GM21529 (cell line): ENCODE results near the gene ATXN10.

ENCODE experiments used
- ATAC-seq: cut with Tn5 transposase; IDR thresholded peaks from one replicate; pipeline ENCODE4 v1.9.1; 2021; ENCODE audit not compliant: unreplicated experiment

ATXN10 gene

GRCh38 chr22:45871721-45872120 is 200.1 kb downstream of the ATXN10 start:
- no peak for ATAC-seq

GRCh38 chr22:45872659-45873263 is 201.1 kb downstream of the ATXN10 start:
- ATAC-seq = no peak

GRCh38 chr22:45876136-45877035 is 204.8 kb downstream of the ATXN10 start:
- ATAC-seq = no peak

- no peak for ATAC-seq
These were observed 205.4 kb downstream of the ATXN10 start for GRCh38 chr22:45877036-45877380.

DNA sequence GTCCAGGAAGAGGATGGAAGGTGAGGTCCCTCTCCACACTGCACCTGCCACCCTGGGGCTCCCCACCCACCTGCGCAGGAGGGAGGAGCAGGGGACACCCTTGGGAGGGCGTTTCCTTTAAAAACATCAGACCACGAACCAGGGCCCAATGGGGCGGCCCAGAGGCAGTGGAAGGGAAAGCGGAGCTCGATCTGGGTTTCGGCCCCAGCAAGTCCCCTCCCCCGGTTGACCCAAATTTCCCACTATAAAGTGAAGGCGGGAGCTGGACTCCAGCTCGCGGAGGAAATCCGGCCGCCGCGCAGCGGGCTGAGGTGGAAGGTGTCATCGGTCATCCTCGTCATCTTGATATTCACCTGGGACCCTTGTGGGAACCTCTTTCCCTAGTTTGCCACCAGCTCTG is 206.0 kb downstream of the ATXN10 start:
- no peak for ATAC-seq

- ATAC-seq = no peak
These were observed 206.6 kb downstream of the ATXN10 start for GRCh38 chr22:45878051-45878781.

- ATAC-seq = no peak
These were observed 207.4 kb downstream of the ATXN10 start for GRCh38 chr22:45878901-45879551.

DNA sequence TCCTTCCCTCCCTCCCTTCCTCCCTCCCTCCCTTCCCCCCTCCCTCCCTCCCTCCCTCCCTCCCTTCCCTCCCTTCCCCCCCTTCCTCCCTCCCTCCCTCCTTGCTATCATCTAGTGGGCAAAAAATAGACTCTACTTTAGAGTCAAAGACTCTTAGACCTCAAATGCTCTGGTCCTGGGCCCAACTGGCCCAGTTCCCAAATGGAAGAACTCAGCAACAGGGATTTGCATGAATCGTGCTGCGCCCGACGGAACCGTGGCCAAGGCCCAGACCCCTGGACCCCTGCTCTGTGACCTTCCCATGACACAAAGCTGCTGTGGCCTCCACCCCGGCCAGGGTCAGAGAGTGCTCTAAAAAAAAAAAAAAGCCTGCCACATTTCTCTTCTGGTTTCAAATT is 207.9 kb downstream of the ATXN10 start:
- ATAC-seq = no peak

DNA sequence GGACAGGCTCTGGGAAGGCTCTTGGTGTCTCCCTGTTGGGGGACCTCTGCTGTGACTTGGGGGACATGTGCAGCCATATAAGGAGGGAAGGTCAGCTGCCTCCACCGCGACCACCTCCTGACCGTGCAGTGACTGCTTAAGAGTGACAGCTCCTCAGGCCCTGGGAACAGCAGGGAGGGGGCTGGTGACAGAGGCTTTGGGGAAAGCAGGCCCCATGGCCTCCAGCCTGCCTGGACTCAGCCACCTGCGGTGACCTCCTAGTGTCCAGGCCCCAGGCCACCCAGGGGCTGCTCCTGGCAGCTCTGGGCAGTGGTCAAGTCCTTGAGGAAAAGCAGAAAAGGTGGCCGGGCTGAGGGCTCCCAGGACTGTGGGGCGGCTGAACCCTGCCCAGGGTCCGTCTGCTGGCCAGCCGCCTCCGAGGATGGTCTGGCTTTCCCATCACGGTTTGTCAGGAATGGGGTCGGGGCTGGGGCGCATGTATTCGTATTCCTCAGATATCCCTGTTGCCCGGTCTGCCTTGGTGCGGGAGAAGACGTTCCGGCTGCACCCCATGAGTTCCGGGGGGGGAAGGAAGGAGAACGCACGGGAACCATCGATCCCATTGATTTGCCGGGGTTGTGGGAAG is 208.6 kb downstream of the ATXN10 start:
- no peak for ATAC-seq

GRCh38 chr22:45880716-45881523 is 209.3 kb downstream of the ATXN10 start:
- ATAC-seq = no peak

DNA sequence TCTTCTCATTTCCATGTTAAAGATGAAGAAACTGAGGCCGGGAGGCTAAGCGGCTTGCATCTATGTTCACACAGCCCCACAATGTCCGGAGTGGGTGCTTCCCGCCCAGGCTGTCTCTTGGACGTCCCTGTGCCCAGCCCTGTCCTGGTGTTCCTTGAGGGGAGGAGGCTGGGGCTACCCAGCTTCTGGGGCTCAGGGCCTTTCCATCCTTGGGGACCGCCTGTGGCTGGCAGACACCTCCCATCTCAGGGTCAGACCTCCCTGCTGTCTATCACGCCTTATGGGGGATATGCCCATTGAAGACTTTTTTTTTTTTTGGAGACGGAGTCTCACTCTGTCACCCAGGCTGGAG is 209.9 kb downstream of the ATXN10 start:
- ATAC-seq = no peak

DNA sequence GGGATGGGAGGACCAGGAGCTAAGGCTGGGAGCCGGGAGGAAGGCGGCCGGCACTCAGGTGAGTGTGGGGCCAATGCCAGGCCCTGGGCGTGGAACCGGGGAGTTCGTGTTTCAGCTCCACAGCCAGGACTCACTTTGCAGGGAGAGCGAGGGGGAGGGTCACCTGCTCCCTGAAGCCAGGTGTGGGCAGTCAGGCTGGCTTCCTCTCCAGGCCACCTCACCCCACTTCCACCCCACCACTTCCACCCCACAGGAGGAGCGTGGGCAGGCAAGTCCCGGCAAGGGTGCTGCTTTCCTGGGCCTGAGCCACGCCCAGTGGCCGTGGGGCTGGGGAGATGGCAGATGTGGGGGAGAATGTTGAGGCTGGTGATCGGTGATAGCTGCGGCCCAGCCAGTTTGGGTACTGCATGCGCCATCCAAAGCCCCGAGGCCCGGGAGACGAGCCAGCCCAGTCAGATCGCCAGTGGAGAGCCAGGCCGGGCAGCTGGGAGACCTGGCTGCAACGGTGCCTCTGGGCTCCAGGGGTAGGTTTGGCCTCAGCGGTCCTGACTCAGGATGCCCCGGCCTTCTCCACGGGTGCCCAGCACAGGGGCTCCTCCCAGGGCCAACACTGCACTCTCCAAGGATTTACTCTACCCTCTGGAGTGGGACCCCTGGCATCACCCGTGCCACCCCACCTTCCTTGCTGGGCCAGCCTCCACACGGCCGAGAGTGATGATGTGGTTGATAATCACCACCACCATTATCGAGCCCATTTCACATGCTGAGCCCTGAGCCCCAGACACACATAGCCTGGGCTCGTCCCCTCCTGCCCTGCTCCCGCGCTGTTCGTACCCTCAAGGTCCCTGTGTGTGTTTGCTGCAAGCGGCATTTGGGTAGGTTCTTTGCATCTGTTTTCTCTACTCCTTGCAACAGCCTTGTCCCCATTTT is 211.5 kb downstream of the ATXN10 start:
- no peak for ATAC-seq

DNA sequence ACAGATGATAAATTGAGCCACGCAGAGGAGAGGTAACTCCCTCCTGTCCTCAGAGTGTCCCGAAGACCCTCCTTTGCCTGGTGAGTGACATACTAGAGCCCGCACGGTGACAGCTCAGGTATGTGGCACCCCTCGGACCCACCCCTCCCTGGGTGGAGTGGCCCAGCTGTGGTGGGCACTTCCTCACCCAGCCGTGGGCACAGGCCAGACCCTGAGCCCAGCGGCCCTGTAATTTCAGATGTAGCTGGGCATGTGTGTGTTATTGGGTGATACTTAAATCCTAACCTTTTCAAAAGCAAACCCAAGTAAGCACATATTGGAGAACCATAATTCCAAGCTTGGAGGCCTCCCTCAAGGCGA is 212.2 kb downstream of the ATXN10 start:
- ATAC-seq = no peak

GRCh38 chr22:45884201-45885062 is 212.8 kb downstream of the ATXN10 start:
- no peak for ATAC-seq

DNA sequence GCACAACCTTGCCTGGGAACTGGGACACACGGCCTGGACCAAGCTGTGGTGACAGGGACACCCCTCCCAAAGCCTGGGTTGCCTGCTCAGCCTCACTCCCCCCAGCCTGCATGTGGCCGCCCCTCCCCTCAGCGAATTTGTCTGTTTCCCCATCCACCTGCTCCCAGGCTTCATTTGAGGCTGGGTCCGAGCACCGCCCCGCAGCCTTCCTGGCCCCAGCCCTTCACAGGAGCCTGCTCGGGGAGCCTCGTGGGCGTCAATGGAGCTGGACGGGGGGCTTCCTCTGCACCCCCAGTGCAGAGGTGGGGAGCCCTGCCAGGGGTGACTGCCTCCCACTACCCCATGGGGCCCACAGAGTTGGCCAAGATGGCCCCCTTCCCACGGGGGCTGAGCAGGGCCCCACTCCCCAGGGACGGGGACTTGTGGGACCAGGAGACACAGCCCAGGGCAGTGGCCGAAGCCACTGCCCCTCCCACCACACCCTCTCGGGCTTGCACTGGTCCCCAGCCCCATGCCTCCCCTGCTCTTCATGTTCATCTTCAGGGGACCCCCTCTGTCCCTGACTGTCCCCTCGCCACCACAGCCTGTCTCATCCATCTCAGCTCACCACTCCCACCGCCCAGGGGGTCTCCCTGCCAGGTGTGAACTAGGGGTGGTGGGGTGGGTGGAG is 213.7 kb downstream of the ATXN10 start:
- no peak for ATAC-seq

GRCh38 chr22:45885941-45886395 is 214.3 kb downstream of the ATXN10 start:
- ATAC-seq = no peak

DNA sequence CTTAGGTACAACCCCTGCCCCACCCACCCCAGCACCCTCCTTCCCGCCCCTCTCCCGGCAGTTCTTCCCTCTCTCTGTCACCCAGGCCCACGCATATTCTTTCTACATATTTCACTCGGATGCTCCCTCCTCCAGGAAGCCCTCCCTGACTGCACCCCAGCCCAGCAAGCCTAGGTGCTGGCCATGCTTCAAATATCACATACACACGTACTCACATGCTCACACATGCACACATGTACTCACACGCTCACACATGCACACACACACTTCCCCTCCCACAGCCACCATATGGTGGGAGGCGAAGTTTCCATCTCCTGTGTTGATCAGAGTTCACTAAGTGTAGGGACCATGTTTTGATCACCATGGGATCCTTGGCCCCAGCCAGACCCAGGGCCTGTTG is 214.9 kb downstream of the ATXN10 start:
- no peak for ATAC-seq
